Activated naive CD4-positive, alpha-beta T cell treated with Interleukin-2 at 50 U/mL for 16 hours (primary cell): Measurements from ENCODE around the gene SGSH.
"Not testable (repeated sequence)": the region's sequence is repeated elsewhere in the genome, so short reads cannot be mapped to it uniquely, and the experiment has no call there.

Experiments used
- DNase-seq: peaks from one replicate; pipeline ENCODE4 v3.0.0-alpha.2; 2020

SGSH gene

GRCh38 chr17:80220054-80220735 lies at the start of gene SGSH, which contains the start of gene SLC26A11:
Gene SGSH, minus strand, starts transcription at chr17:80220333. Its CDS starts 20 bp downstream, at chr17:80220313.
Gene SLC26A11, plus strand, starts transcription at chr17:80220427. Its CDS starts 1,134 bp downstream, at chr17:80221561.
- DNase-seq, result peak; percentile 66

- DNase-seq, result no peak
These were observed 49.3 kb upstream of the SGSH start for GRCh38 chr17:80269405-80269807.

- no peak for DNase-seq
These were observed 48.3 kb upstream of the SGSH start for GRCh38 chr17:80268427-80268826.

GRCh38 chr17:80267391-80267790 lies 47.3 kb upstream of the SGSH start:
- DNase-seq, result no peak

GRCh38 chr17:80265205-80266068 lies 45.3 kb upstream of the SGSH start:
- peak; percentile 83 for DNase-seq

GRCh38 chr17:80264205-80265075 lies 44.3 kb upstream of the SGSH start:
- DNase-seq, result peak; percentile 67

GRCh38 chr17:80263253-80264204 lies 43.4 kb upstream of the SGSH start:
- peak; percentile 90 for DNase-seq

- no peak for DNase-seq
These were observed 42.7 kb upstream of the SGSH start for GRCh38 chr17:80262775-80263244.

GRCh38 chr17:80262291-80262690 lies 42.2 kb upstream of the SGSH start:
- DNase-seq, result no peak

GRCh38 chr17:80261895-80262279 lies 41.8 kb upstream of the SGSH start:
- no peak for DNase-seq

- DNase-seq, result peak; percentile 65
These were observed 41.2 kb upstream of the SGSH start for GRCh38 chr17:80261159-80261894.

- peak; percentile 57 for DNase-seq
These were observed 40.6 kb upstream of the SGSH start, which contains the start of gene RNF213 for GRCh38 chr17:80260791-80261158. Gene RNF213, plus strand, starts transcription at chr17:80260852. Its CDS starts 2,830 bp downstream, at chr17:80263682.

- peak; percentile 82 for DNase-seq
These were observed 40.0 kb upstream of the SGSH start for GRCh38 chr17:80260069-80260535.

GRCh38 chr17:80259457-80260068 lies 39.4 kb upstream of the SGSH start:
- DNase-seq, result peak; percentile 19

- DNase-seq, result not testable (repeated sequence)
These were observed 38.2 kb upstream of the SGSH start for GRCh38 chr17:80258296-80258695.

GRCh38 chr17:80257716-80258213 lies 37.6 kb upstream of the SGSH start:
- no peak for DNase-seq

GRCh38 chr17:80256034-80256350 lies 35.9 kb upstream of the SGSH start:
- DNase-seq, result no peak

- DNase-seq, result peak; percentile 79
These were observed 34.5 kb upstream of the SGSH start for GRCh38 chr17:80254396-80255251.
